ENCODE results near the gene DENND4A. TPM values are rescaled to one million over a fixed set of nuclear protein-coding genes. Genes with fewer than 3 reads are reported as not detected.

Gene DENND4A
- total and polyA plus RNA-seq, 10 of the 15 experiments (the other 5 are each of a cell fraction or from before 2014, with no cell fraction given) = 14.2 to 81.8 (median 34.1) TPM

DNA sequence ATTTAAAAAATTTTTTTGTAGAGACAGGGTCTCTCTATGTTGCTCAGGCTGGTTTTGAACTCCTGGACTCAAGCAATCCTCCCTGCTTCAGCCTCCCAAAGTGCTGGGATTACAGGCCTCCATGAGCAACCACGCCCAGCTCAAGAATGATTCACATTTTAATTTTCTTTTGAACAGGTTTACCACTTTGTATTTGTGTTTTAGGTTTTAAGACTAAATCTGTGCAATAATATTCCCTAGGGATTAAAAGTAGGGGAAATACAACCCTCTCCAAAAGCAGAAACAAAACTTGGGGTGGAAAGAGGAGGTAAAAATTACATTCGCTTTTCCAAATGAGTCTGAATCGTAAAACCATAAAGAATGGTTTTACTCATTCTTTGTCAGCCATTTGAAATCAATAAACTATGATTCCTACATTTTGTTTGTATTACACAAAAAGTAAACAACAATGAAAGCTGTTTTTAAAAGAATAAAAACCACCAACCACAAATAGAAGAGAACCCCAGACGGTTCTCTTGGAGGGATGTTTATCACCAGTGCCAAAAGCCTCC is 132.5 kb downstream of the DENND4A start:
- ChIA-PET CTCF (interaction anchor here (1.1 to 3.2 kb wide), 9 partner anchors 8 to 197 kb away, joined by 3 to 11 read pairs (median 4); no protein-coding TSS in a partner anchor), SMC1A (ENCODE audit: uncharacterized antibody, unreplicated experiment) (interaction anchor here (0.9 to 2.3 kb wide), 10 partner anchors 10 to 182 kb away, joined by 3 to 10 read pairs (median 4); no protein-coding TSS in a partner anchor), RAD21 (ENCODE audit: unreplicated experiment) (interaction anchor here (1.2 to 1.3 kb wide), 2 partner anchors 164 to 177 kb away, joined by 3 to 6 read pairs; no protein-coding TSS in a partner anchor), POLR2A (interaction anchor here (0.6 kb wide), 1 partner anchor 16 kb away, joined by 3 read pairs; no protein-coding TSS in a partner anchor)
- ATAC-seq = no peak
- no peak for DNase-seq (ENCODE audit: low read depth, low spot score)
- Histone ChIP-seq H3K9me3 (replicated peaks; ENCODE audit: control insufficient read depth, insufficient read depth, low read length) (no peaks in the 10 kb centered on the region), H2AFZ (ENCODE audit: control insufficient read depth, low read depth, low read length) (no peak overlapping the region), H3K27me3 (replicated peaks in 1 of 2; ENCODE audit: control insufficient read depth in 2 of 2, insufficient read depth in 2 of 2, low read length in 1 of 2) (no peaks in the 10 kb centered on the region), H3K27ac (ENCODE audit: control insufficient read depth, insufficient read depth) (no peak overlapping the region), H3K4me2 (ENCODE audit: control insufficient read depth, insufficient read depth) (no peak overlapping the region), H3K9ac (ENCODE audit: control insufficient read depth, insufficient read depth, low read length) (no peak overlapping the region), H3K4me1 (ENCODE audit: control insufficient read depth, insufficient read depth, low read length) (peaks cover 7% of the 10 kb centered on the region; the same call in 1 of the 2 replicates), H3K36me3 (ENCODE audit: control insufficient read depth in 2 of 2, insufficient read depth in 2 of 2, low read length in 1 of 2) (peaks cover 2 to 23% of the 10 kb centered on the region in 2 experiments), H3K79me2 (ENCODE audit: control insufficient read depth, insufficient read depth, low read length) (no peaks in the 10 kb centered on the region), H4K20me1 (ENCODE audit: control insufficient read depth, insufficient read depth) (no peaks in the 10 kb centered on the region), H3K4me3 (no peak overlapping the region)
- WGBS (ENCODE audit: insufficient coverage, insufficient replicate concordance, low lambda C conversion rate, missing lambda C conversion rate) = 74% methylated on average over 4 of the region's 4 CpGs
- no TSS peak for BruUV-seq (replicated peaks)
- TF ChIP-seq, protein P1, sequence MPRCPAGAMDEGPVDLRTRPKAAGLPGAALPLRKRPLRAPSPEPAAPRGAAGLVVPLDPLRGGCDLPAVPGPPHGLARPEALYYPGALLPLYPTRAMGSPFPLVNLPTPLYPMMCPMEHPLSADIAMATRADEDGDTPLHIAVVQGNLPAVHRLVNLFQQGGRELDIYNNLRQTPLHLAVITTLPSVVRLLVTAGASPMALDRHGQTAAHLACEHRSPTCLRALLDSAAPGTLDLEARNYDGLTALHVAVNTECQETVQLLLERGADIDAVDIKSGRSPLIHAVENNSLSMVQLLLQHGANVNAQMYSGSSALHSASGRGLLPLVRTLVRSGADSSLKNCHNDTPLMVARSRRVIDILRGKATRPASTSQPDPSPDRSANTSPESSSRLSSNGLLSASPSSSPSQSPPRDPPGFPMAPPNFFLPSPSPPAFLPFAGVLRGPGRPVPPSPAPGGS (IDR thresholded peaks at IDR 0.05; ENCODE audit: borderline replicate concordance, insufficient read depth, low read depth, low read length, poor library complexity, severe bottlenecking) = no peak
- no peak for TF ChIP-seq KDM1A (IDR thresholded peaks at IDR 0.05; ENCODE audit: borderline replicate concordance)
- intact Hi-C loops (cut with micrococcal nuclease; ENCODE audit: unreplicated experiment) (no loop called here), in situ Hi-C loops (cut with MboI) (no loop called here)
- FAIRE-seq = no peak

DNA sequence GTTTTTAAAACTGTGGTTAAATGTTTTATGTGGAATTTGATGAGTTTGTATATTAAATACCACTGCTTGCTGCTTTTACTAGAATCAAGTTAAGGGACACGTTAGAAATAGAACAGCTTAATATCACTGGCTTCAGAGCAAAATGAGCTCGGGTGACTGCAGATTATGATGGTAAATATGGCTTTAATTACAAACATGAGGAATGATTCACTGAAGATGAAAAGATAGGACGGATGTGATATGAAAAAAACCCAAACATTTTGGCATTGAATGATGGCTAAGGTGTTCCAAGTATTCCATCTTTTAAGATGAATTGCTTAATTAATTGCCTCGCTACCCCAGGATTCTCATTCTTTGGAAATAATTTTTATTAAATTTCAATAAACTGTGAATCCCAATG is 136.6 kb downstream of the DENND4A start:
- 95% methylated on average over 4 of the region's 4 CpGs for WGBS (ENCODE audit: insufficient coverage, insufficient replicate concordance, low lambda C conversion rate, missing lambda C conversion rate)
- H3K4me1 ChIP-seq (ENCODE audit: control insufficient read depth, insufficient read depth, low read length) = peaks cover 5% of the 10 kb centered on the region; the same call in 1 of the 2 replicates
- POLR2A ChIA-PET = no interaction called here
- RAD21 ChIA-PET (ENCODE audit: unreplicated experiment) = no interaction called here
- H3K27ac ChIP-seq (ENCODE audit: control insufficient read depth, insufficient read depth) = no peak overlapping the region
- BruUV-seq (replicated peaks) = no TSS peak
- intact Hi-C loops (cut with micrococcal nuclease; ENCODE audit: unreplicated experiment) (no loop called here), in situ Hi-C loops (cut with MboI) (no loop called here)
- ATAC-seq (no peak), DNase-seq (ENCODE audit: low read depth, low spot score) (no peak), FAIRE-seq (no peak)
- H3K36me3 ChIP-seq (ENCODE audit: control insufficient read depth in 2 of 2, insufficient read depth in 2 of 2, low read length in 1 of 2) = peaks cover 2 to 37% of the 10 kb centered on the region in 2 experiments; a peak in 3 of 4 replicates
- no peaks in the 10 kb centered on the region for H3K9me3 ChIP-seq (replicated peaks; ENCODE audit: control insufficient read depth, insufficient read depth, low read length)
- H3K4me3 ChIP-seq = no peak overlapping the region
- SMC1A ChIA-PET (ENCODE audit: uncharacterized antibody, unreplicated experiment) = interaction anchor here (0.8 to 1.2 kb wide), 3 partner anchors 34 to 641 kb away, joined by 3 to 4 read pairs (median 3); no protein-coding TSS in a partner anchor
- H2AFZ ChIP-seq (ENCODE audit: control insufficient read depth, low read depth, low read length) = no peak overlapping the region
- no peak overlapping the region for H3K4me2 ChIP-seq (ENCODE audit: control insufficient read depth, insufficient read depth)
- H3K9ac ChIP-seq (ENCODE audit: control insufficient read depth, insufficient read depth, low read length) = no peak overlapping the region
- no peaks in the 10 kb centered on the region for H3K79me2 ChIP-seq (ENCODE audit: control insufficient read depth, insufficient read depth, low read length)
- H3K27me3 ChIP-seq (replicated peaks in 1 of 2; ENCODE audit: control insufficient read depth in 2 of 2, insufficient read depth in 2 of 2, low read length in 1 of 2) = no peaks in the 10 kb centered on the region
- CTCF ChIA-PET = no interaction called here
- H4K20me1 ChIP-seq (ENCODE audit: control insufficient read depth, insufficient read depth) = no peaks in the 10 kb centered on the region
- TF ChIP-seq SRF (IDR thresholded peaks at IDR 0.05; ENCODE audit: low read depth in 2 of 2, low read length in 2 of 2) = no peak
- no peak for TF ChIP-seq NR2C1 (IDR thresholded peaks at IDR 0.05)
- TF ChIP-seq, protein P1 (IDR thresholded peaks at IDR 0.05; ENCODE audit: borderline replicate concordance, insufficient read depth, low read depth, low read length, poor library complexity, severe bottlenecking) = no peak
- no peak for TF ChIP-seq ZSCAN29 (IDR thresholded peaks at IDR 0.05)
- no peak for TF ChIP-seq ZNF384 (IDR thresholded peaks at IDR 0.05; ENCODE audit: borderline replicate concordance, low read depth, low read length)
- TF ChIP-seq, protein P2, sequence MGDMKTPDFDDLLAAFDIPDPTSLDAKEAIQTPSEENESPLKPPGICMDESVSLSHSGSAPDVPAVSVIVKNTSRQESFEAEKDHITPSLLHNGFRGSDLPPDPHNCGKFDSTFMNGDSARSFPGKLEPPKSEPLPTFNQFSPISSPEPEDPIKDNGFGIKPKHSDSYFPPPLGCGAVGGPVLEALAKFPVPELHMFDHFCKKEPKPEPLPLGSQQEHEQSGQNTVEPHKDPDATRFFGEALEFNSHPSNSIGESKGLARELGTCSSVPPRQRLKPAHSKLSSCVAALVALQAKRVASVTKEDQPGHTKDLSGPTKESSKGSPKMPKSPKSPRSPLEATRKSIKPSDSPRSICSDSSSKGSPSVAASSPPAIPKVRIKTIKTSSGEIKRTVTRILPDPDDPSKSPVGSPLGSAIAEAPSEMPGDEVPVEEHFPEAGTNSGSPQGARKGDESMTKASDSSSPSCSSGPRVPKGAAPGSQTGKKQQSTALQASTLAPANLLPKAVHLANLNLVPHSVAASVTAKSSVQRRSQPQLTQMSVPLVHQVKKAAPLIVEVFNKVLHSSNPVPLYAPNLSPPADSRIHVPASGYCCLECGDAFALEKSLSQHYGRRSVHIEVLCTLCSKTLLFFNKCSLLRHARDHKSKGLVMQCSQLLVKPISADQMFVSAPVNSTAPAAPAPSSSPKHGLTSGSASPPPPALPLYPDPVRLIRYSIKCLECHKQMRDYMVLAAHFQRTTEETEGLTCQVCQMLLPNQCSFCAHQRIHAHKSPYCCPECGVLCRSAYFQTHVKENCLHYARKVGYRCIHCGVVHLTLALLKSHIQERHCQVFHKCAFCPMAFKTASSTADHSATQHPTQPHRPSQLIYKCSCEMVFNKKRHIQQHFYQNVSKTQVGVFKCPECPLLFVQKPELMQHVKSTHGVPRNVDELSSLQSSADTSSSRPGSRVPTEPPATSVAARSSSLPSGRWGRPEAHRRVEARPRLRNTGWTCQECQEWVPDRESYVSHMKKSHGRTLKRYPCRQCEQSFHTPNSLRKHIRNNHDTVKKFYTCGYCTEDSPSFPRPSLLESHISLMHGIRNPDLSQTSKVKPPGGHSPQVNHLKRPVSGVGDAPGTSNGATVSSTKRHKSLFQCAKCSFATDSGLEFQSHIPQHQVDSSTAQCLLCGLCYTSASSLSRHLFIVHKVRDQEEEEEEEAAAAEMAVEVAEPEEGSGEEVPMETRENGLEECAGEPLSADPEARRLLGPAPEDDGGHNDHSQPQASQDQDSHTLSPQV (IDR thresholded peaks at IDR 0.05) = no peak
- TF ChIP-seq SREBF2 (IDR thresholded peaks at IDR 0.05; ENCODE audit: low read length) = no peak
- no peak for TF ChIP-seq KAT2A (conservative IDR thresholded peaks at IDR 0.05; ENCODE audit: control insufficient read depth, low read depth, low read length)

Data from GM12878 (cell line).